Fibroblast of skin of back (primary cell): ENCODE data around the gene DLG2.
A peak's percentile ranks its signal among the peaks of the same experiment; 100 is the strongest.

ENCODE experiments used
- DNase-seq: peaks from one replicate; pipeline ENCODE4 v3.0.0-alpha.2; 2013

The DLG2 gene

DNA sequence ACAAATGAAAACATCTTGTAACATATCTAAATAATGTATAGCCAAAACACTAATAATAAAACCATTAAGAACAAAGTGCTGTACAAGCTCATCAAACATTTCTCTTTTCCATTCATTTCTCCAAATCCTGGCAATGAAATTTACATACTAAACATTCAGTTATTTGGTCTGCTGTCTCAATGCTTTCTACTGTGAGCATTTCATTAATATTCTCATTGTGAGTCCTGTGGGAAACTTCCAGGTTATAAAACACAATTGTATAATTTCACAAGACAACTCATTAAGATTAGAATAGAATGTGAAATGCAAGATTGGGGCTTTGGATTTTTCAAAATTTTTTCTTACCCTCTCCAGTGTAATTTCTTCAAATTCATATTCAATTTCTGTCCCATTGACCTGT is 1464.0 kb downstream of the DLG2 start:
- no peak for DNase-seq

DNA sequence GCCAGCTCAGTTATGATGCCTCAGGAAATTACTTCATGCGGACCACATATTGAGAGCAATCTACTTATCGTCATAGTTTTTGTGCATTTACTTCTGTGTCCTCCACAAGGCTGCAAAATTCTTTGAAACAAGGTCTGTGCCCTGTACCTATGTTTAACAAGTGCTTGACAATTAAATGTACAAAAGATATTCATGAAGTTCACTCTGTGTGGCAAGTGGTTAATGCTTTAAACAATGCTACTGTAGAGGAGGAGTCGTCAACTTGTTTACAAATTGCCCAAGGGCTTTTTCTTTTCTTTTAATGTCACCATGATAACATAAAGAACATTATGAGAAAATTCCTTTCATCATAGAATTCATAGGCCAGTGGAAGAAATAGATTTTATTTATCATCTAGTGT is 1469.5 kb downstream of the DLG2 start:
- no peak for DNase-seq

GRCh38 chr11:84146826-84147225 is 1480.3 kb downstream of the DLG2 start:
- no peak for DNase-seq

DNA sequence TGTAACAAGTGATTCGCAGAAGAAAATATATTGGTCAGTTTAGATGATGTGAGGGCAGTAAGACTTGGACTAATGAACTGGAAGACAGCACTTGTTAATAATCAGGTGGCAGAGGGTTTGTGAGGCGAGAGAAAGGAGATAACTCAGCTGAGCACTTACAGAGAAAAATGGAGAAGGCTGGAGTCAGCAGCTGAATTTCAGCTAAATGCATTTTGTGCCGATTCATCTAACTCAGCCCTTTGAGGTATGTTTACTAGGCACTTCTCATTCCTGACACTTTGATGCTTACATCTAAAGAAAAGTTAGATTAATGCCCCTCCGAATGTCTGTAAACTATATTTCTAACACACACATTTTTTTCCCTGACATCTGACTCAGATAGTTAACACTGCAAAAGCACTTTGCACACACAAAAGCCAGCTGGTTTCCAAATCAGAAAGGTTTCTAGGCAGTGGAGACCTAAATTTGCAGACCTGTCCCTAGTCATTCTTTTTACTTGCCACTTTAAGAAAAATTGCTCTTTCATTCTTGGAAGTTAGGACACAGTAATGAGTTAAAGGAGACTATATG is 1481.4 kb downstream of the DLG2 start:
- no peak for DNase-seq

DNA sequence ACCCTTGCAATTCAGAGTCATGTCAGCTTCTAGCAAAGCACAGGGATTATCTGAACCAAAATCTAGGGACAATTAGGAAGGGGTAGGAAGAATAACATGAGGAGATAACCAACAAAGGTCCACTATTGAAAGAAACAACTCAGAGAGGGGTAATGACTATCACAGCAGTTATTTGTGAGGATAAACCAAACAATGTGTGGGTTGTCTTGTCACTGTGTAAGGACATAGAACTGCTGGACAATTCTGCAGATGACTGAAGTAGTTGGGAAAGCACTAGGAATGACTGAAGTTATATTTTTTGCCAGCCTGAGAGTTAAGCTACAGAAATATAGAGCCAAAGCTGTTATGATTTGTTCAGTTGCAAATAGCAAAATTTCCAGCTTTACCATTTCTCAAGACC is 1482.6 kb downstream of the DLG2 start:
- DNase-seq: no peak

GRCh38 chr11:84142411-84142810 is 1484.7 kb downstream of the DLG2 start:
- DNase-seq: no peak

GRCh38 chr11:84140386-84141169 is 1486.6 kb downstream of the DLG2 start:
- peak; percentile 6 for DNase-seq

- no peak for DNase-seq
Observed at GRCh38 chr11:84137960-84138359, 1489.2 kb downstream of the DLG2 start.

- no peak for DNase-seq
Observed at GRCh38 chr11:84137505-84137904, 1489.6 kb downstream of the DLG2 start.

DNA sequence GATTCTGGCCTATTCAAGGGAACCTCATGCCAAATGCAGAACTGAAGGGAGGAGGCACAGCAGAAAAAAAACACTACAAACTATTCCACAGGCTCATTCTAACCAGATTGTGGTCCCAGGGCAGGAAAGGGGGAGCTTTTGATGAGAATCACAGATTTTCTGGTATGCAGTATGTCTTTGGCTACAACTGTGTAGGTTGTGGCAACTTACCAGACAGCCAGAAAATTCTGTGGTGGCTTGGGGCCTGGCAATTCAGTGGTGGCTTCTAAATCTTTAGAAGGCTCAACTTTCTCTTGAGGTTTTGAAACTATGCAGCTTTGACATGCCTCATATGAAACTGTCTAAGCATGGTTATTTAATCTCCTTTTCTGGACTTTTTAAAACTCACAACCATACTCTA is 1490.2 kb downstream of the DLG2 start:
- peak; percentile 33 for DNase-seq

- DNase-seq: no peak
Observed at GRCh38 chr11:84130646-84131427, 1496.3 kb downstream of the DLG2 start.

DNA sequence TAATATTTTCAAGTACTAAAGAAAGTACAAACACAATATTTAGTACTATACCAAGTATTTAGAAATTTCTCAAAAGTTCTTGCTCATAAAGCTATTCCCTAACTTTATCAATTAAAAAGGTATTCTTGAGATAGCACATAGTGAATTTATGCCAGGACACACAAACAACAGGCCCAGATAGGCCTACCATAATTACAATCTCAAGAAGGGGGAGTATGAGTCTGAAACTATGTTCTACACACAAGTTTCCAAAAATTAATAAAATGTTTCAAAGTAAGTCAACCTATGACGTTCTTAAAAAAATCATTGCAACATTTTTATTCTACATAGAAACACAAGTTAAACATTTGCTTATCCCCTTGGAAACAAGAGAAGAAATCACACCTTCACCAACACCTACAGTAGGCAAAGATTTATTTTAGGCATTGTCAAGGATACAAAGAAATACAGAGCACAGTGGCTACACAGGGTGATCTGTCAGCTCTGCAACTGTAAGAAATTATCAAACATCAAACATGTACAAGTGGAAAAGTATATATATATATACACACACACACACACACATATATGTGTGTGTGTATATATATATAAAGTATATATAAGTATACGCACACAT is 1497.1 kb downstream of the DLG2 start:
- DNase-seq: no peak

DNA sequence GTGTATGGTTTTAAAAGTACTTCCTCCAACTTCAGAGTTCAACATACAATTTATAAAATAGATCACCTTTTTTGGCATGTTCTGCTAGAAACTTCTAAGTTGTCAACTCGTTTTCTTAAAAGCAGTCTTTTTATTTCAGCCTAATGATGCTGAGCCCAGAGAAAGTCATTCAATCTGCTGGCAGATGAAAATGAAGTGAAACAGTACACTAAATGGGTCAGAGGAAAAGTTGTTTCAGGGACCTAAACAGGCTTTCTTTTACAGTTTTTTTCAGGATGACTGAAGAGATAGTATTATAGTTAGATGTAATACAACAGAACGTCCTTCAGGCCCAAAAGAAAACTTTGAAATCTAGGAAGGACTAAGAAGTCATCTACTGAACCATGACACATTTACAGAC is 1498.3 kb downstream of the DLG2 start:
- DNase-seq: no peak

DNA sequence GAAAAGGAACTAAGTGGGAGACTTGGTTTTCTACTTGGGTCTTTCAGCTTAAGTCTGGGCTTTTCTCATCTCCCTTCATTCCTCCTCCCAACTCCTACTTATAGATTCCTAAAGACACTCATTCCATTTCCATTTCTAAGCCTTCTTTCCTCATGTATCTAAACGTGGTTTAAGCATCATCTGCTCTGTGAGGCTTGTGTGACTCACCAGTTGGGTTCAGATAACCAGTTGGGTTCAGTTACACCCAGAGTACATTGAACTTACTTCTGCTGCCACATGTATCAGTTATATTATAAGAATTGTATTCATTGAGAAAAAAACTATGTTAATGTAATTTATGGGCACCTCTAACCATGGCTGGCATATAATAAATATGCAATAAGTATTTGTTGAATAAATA is 1509.8 kb downstream of the DLG2 start:
- DNase-seq: peak; percentile 17

DNA sequence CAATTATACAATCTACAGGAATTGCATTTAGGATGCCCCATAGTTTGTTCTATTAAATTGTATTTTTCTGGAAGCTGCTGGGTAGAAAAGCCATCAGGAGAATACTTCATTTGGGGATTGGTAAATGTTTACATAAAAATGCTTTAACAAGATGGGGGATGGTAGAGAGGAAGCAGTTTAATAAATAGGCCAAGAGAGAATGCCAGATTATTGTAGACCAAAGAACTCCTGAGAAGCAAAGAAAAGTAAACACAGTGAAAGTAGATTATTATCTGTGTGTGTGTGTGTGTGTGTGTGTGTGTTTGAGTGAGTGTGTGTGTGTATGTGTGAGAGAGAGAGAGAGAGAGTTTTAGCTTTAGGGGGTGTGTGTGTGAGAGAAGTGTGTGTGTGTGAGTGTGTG is 1520.6 kb downstream of the DLG2 start:
- no peak for DNase-seq

- DNase-seq: no peak
Observed at GRCh38 chr11:84105148-84105547, 1522.0 kb downstream of the DLG2 start.

DNA sequence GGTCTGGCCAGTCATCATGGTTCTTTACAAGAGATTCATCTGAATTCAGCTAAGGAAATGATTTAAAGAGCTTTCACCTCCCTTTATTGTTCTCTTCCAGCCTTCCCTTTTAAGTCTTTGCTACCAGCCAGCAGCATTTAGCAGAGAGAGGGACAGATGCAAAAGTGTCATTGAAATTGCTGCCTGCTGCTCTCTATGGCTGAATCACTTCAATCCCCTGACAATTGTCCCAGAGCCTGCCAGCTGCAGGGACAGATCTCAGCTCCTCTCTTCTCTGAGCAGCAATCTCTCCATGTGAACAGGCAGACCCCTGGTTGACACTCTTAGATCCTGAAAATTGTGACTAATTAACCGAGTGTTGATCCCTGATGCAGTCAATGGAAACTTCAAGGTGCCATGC is 1524.0 kb downstream of the DLG2 start:
- DNase-seq: no peak

- no peak for DNase-seq
Observed at GRCh38 chr11:84097186-84097585, 1530.0 kb downstream of the DLG2 start.

GRCh38 chr11:84091212-84091986 is 1535.7 kb downstream of the DLG2 start:
- no peak for DNase-seq

GRCh38 chr11:84089072-84090057 is 1537.8 kb downstream of the DLG2 start:
- no peak for DNase-seq

DNA sequence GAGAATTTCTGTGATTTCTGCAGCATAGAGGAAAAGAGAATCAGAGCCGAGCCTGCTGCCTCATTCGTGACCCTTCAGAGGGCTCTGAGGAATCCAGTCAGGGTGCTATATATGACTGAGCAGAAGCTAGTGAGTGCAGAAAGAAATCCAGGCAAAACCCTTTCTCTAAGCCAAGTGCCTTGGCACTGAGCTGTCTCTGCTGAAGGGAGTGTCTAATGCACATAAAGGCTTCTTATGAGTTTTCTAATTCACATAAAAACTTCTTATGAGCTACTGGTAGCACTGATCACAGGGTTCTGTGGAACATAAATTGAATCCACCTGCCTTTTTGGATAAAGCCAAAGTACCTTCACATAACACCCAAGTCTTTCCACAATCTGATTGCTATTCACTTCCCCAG is 1555.3 kb downstream of the DLG2 start:
- no peak for DNase-seq
